ENCODE results near the gene TREML4. TPM values are rescaled to one million over a fixed set of nuclear protein-coding genes. Genes with fewer than 3 reads are reported as not detected.

The TREML4 gene
- total and polyA plus RNA-seq, 2 of the 4 experiments (the other 2 are of a cell fraction): not detected

DNA sequence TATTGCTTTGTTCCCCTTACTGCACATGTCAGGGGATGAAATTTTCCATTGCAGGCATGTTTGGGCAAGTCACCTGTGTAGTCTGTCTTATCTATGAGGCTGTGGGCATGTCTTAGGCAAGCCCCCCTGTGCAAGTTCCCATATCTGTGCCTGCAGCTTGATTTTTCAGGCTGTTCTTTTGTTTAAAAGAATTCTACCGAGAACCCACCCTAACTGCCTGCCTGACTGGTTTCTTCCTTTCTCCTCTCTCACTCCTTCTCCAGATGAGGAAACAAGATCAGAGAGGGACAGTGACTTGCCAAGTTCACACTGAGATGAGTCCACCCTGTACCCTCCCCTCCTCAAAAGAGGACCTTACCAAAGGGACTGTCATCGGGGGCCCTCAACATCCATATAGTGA, 38.2 kb upstream of the TREML4 start:
- no peak overlapping the region for H2BK5ac ChIP-seq (ENCODE audit: low read depth, low read length, poor library complexity, severe bottlenecking)
- H3K27me3 ChIP-seq (ENCODE audit: control insufficient read depth, insufficient read depth, low read length): peaks cover 21% of the 10 kb centered on the region
- no peaks in the 10 kb centered on the region for H3K79me1 ChIP-seq (ENCODE audit: low read depth in 1 of 2, low read length in 2 of 2)
- no peak overlapping the region for H3K56ac ChIP-seq (ENCODE audit: extremely low read depth, insufficient read depth, low read length)
- no peaks in the 10 kb centered on the region for H3K9me1 ChIP-seq (ENCODE audit: insufficient read depth, low read length)
- TF ChIP-seq RFX5 (IDR thresholded peaks at IDR 0.05; ENCODE audit: low read depth, low read length) (no peak), BHLHE40 (IDR thresholded peaks at IDR 0.05; ENCODE audit: low read depth, low read length) (no peak), RCOR1 (IDR thresholded peaks at IDR 0.05; ENCODE audit: insufficient replicate concordance, low read length) (no peak), FOS (IDR thresholded peaks at IDR 0.05; ENCODE audit: low read depth, low read length) (no peak), MXI1 (IDR thresholded peaks at IDR 0.05; ENCODE audit: borderline replicate concordance, low read depth, low read length) (no peak), MAFK (IDR thresholded peaks at IDR 0.05; ENCODE audit: low read depth, low read length) (no peak), NFE2L2 (IDR thresholded peaks at IDR 0.05; ENCODE audit: low read depth, low read length) (no peak), POLR2A (IDR thresholded peaks at IDR 0.05; ENCODE audit: low read depth, low read length) (no peak)
- no peak overlapping the region for H3K4ac ChIP-seq (ENCODE audit: low read depth, low read length)
- no peaks in the 10 kb centered on the region for H3K36me3 ChIP-seq (ENCODE audit: control insufficient read depth, insufficient read depth, low read length)
- H3K4me3 ChIP-seq (ENCODE audit: insufficient read depth, low read depth, low read length): no peak overlapping the region
- no peak overlapping the region for H4K91ac ChIP-seq (ENCODE audit: insufficient read depth, low read depth, low read length)
- no peak overlapping the region for H2AFZ ChIP-seq (replicated peaks; ENCODE audit: low read length, poor library complexity)
- intact Hi-C loops (cut with micrococcal nuclease): no loop called here
- H2BK15ac ChIP-seq (ENCODE audit: low read depth, low read length): no peak overlapping the region
- DNase-seq (no peak), ATAC-seq (ENCODE audit: low read depth) (no peak)
- POLR2A ChIA-PET (ENCODE audit: unreplicated experiment): no interaction called here
- H2BK20ac ChIP-seq (ENCODE audit: low read depth, low read length): no peak overlapping the region
- no peak overlapping the region for H3K4me2 ChIP-seq (ENCODE audit: low read depth, low read length)
- H3K9ac ChIP-seq (ENCODE audit: low read depth, low read length): no peak overlapping the region
- H3K18ac ChIP-seq (ENCODE audit: low read depth, low read length): no peak overlapping the region
- H2AK5ac ChIP-seq (ENCODE audit: low read depth, low read length): no peak overlapping the region
- H4K5ac ChIP-seq (ENCODE audit: low read depth, low read length): no peak overlapping the region
- no peak overlapping the region for H3K27ac ChIP-seq (ENCODE audit: insufficient read depth, low read length)
- H3K14ac ChIP-seq (replicated peaks; ENCODE audit: low read depth, low read length): no peak overlapping the region
- CTCF ChIA-PET: no interaction called here
- 71% methylated on average over 1 of the region's 2 CpGs; no CpG with 5 or more reads in 1 of the 2 experiments for WGBS, 2 experiments (ENCODE audit: extremely low coverage in 2 of 2, insufficient read length in 1 of 2)
- no peak overlapping the region for H3K23ac ChIP-seq (ENCODE audit: low read depth, low read length)
- dilution Hi-C loops (cut with HindIII; ENCODE audit: low sequenced_read_pairs, unreplicated experiment): no loop called here
- BruUV-seq (replicated peaks): no TSS peak
- no peak overlapping the region for H4K8ac ChIP-seq (ENCODE audit: low read depth in 2 of 2, low read length in 2 of 2)
- no peaks in the 10 kb centered on the region for H3K4me1 ChIP-seq (ENCODE audit: control insufficient read depth, insufficient read depth, low read length)
- no peak overlapping the region for H2BK120ac ChIP-seq (ENCODE audit: low read depth, low read length)
- no peaks in the 10 kb centered on the region for H4K20me1 ChIP-seq (ENCODE audit: insufficient read depth, low read length)
- H3K9me3 ChIP-seq (ENCODE audit: control insufficient read depth, insufficient read depth, low read length): peaks cover 3% of the 10 kb centered on the region
- in situ Hi-C loops (cut with MboI; ENCODE audit: low sequenced_read_pairs): loop anchor here (10.0 kb wide), 1 partner anchor 95 kb away; no protein-coding TSS in a partner anchor
- no peak overlapping the region for H2AK9ac ChIP-seq (replicated peaks; ENCODE audit: low read depth, low read length, poor library complexity)
